Measurements from ENCODE around the gene NDRG3. TPM values are rescaled to one million over a fixed set of nuclear protein-coding genes. Genes with fewer than 3 reads are reported as not detected.

Gene NDRG3
- total and polyA plus RNA-seq, 2 of the 4 experiments (the other 2 are of a cell fraction) = 24.8 to 34.2 TPM

DNA sequence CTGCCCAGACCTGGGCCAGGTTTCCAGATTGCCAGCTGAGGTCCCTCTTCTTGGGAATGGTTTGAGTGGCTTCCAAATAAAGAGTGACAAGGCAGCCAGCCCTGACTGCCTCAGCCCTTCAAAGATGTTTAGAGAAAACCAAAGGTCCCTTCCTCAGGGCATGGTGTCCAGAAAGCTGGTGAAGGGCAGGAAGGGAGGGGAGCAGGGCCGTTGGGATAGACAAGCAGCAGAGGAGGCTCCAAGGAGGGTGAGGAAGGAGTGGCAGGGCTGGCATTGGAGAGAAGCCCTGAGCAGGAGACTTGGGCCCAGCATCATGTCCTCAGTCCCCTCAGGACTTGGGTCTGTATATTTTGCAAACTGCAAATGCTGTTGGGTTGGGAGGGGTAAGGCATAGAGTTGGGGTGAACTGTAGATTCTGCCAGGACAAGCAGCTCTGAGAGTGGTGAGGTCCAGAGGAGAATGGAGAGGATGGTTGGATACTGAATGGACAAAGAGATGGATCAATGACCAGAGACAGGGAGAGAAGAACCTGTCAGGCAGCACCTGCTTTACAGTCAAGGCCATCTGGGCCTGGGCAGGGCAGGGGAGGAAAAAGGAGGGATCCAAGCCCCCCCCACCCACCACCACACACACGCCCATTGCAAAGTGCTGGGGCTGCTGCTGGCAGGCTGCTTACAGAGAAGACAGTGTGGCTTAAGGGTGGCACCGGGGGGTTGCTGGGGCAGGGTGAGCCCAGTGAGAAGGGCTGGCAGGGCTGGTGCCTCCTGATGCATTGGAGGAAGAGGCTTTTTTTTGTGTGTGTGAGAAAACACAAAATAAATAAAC lies 33.2 kb upstream of the NDRG3 start:
- no peak overlapping the region for H3K9ac ChIP-seq (ENCODE audit: low read depth, low read length)
- H3K36me3 ChIP-seq (ENCODE audit: control insufficient read depth, insufficient read depth, low read length) = peaks cover 11% of the 10 kb centered on the region
- H3K9me3 ChIP-seq (ENCODE audit: control insufficient read depth, insufficient read depth, low read length) = no peaks in the 10 kb centered on the region
- H3K4me1 ChIP-seq (ENCODE audit: control insufficient read depth, insufficient read depth, low read length) = no peaks in the 10 kb centered on the region
- TF ChIP-seq MAFK (IDR thresholded peaks at IDR 0.05; ENCODE audit: low read depth, low read length) = no peak
- TF ChIP-seq BHLHE40 (IDR thresholded peaks at IDR 0.05; ENCODE audit: low read depth, low read length) = no peak
- no peak for TF ChIP-seq MXI1 (IDR thresholded peaks at IDR 0.05; ENCODE audit: borderline replicate concordance, low read depth, low read length)
- no peak overlapping the region for H3K27ac ChIP-seq (ENCODE audit: insufficient read depth, low read length)
- intact Hi-C loops (cut with micrococcal nuclease) (no loop called here), in situ Hi-C loops (cut with MboI; ENCODE audit: low sequenced_read_pairs) (no loop called here), dilution Hi-C loops (cut with HindIII; ENCODE audit: low sequenced_read_pairs, unreplicated experiment) (no loop called here)
- H3K4ac ChIP-seq (ENCODE audit: low read depth, low read length) = no peak overlapping the region
- no peak overlapping the region for H3K4me2 ChIP-seq (ENCODE audit: low read depth, low read length)
- H4K91ac ChIP-seq (ENCODE audit: insufficient read depth, low read depth, low read length) = no peak overlapping the region
- no peak overlapping the region for H2BK20ac ChIP-seq (ENCODE audit: low read depth, low read length)
- no peak overlapping the region for H2BK5ac ChIP-seq (ENCODE audit: low read depth, low read length, poor library complexity, severe bottlenecking)
- ATAC-seq (ENCODE audit: low read depth) (no peak), DNase-seq (no peak)
- peaks cover 4% of the 10 kb centered on the region; the same call in 1 of the 2 replicates for H4K20me1 ChIP-seq (ENCODE audit: insufficient read depth, low read length)
- no peak overlapping the region for H2AK5ac ChIP-seq (ENCODE audit: low read depth, low read length)
- H2AFZ ChIP-seq (replicated peaks; ENCODE audit: low read length, poor library complexity) = no peak overlapping the region
- H3K23ac ChIP-seq (ENCODE audit: low read depth, low read length) = no peak overlapping the region
- no TSS peak for BruUV-seq (replicated peaks)
- H3K27me3 ChIP-seq (ENCODE audit: control insufficient read depth, insufficient read depth, low read length) = no peaks in the 10 kb centered on the region
- H4K5ac ChIP-seq (ENCODE audit: low read depth, low read length) = no peak overlapping the region
- no peak overlapping the region for H2AK9ac ChIP-seq (replicated peaks; ENCODE audit: low read depth, low read length, poor library complexity)
- ChIA-PET CTCF (no interaction called here), POLR2A (ENCODE audit: unreplicated experiment) (no interaction called here)
- H2BK120ac ChIP-seq (ENCODE audit: low read depth, low read length) = no peak overlapping the region
- no peak overlapping the region for H3K18ac ChIP-seq (ENCODE audit: low read depth, low read length)
- WGBS, 2 experiments (ENCODE audit: extremely low coverage in 2 of 2, insufficient read length in 1 of 2) = no CpG with 5 or more reads among the region's 3 CpGs
- H3K4me3 ChIP-seq (ENCODE audit: insufficient read depth, low read depth, low read length) = no peak overlapping the region
- H2BK15ac ChIP-seq (ENCODE audit: low read depth, low read length) = no peak overlapping the region
- no peak overlapping the region for H3K56ac ChIP-seq (ENCODE audit: extremely low read depth, insufficient read depth, low read length)
- peaks cover 17 to 25% of the 10 kb centered on the region in 2 experiments; a peak in 3 of 4 replicates for H3K79me1 ChIP-seq (ENCODE audit: low read depth in 1 of 2, low read length in 2 of 2)
- peaks cover 3% of the 10 kb centered on the region; the same call in 1 of the 2 replicates for H3K9me1 ChIP-seq (ENCODE audit: insufficient read depth, low read length)
- H3K14ac ChIP-seq (replicated peaks; ENCODE audit: low read depth, low read length) = no peak overlapping the region
- H4K8ac ChIP-seq (ENCODE audit: low read depth in 2 of 2, low read length in 2 of 2) = no peak overlapping the region
